Fibroblast of upper back skin (primary cell): ENCODE data around the gene MFN1.

ENCODE experiments used
- DNase-seq: peaks from one replicate; pipeline ENCODE4 v3.0.0-alpha.2; 2013

Gene MFN1

GRCh38 chr3:179348325-179349013 lies 960 bp downstream of the MFN1 start:
- DNase-seq = no peak

DNA sequence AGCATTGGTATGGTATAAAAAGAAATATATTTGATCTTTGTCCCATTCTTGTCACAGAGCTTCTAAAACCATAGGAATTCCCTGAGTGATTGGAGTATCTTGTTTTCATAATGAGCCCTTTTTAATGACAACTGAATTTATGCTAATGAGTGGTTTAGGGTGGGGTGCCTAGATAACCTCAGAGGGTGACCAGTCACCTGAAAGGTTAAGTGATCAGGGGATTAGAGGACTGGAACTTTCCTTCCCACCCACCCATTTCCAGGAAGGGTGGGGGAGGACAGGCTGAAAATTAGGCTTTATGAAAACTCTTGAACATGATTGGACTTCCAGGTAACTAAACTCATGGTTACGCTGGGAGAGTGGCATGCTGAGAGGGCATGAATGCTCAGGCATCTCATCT lies 8.5 kb downstream of the MFN1 start:
- no peak for DNase-seq

- DNase-seq = no peak
Observed at GRCh38 chr3:179363332-179363731, 15.8 kb downstream of the MFN1 start.

- DNase-seq = no peak
Observed at GRCh38 chr3:179369621-179370020, 22.1 kb downstream of the MFN1 start.

DNA sequence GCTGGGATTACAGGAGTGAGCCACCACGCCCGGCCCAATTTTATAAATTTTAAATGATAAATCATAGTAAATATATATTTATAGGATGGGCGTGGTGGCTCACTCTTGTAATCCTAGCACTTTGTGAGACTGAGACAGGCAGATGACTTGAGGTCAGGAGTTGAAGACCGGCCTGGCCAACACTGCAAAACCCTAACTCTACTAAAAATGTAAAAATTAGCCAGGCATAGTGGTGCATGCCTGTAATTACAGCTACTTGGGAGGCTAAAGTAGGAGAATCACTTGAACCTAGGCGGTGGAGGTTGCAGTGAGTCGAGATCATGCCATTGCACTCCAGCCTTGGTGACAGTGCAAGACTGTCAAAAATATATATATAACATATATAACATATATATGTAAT lies 26.4 kb downstream of the MFN1 start:
- no peak for DNase-seq

DNA sequence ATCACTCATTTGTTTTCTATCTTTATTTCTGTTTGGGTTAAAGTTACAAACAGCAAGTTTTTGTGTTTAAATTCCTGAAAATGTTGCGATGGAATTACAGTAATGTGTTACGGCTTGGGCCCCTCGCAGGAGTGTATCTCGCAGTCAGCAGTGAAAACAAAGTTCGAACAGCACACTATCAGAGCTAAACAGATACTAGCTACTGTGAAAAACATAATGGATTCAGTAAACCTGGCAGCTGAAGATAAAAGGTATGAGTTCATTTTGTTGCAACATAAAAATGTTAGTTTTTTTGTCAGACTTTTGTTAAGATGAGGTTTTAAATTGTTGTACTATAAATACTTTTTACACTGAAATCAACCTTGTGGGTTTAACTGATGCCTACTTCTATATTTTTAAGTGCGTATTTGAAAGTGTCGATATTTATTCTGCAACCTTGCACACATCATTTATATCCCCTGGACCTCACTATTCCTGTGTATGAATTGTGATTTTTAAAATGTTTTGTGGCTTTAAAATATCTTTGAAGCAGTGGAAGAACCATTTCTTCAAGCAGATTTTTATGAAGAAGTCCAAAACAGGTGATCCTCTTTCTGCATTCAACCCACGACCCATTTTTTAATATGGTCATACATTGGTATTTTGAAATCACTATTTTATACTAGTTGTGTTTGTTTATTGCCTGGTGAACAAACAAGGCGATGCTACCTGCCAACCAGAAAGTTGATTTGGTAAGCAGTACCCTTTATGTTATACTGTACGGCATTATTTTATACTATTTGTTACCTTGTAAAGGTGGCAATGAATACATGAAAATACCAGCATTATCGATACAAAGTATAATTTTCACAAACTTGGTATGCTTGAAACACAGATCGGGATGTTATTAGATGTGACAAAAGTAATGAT lies 27.8 kb downstream of the MFN1 start:
- DNase-seq = no peak

- DNase-seq = no peak
Observed at GRCh38 chr3:179376474-179376873, 29.0 kb downstream of the MFN1 start.

GRCh38 chr3:179391906-179392305 lies 44.4 kb downstream of the MFN1 start:
- no peak for DNase-seq

- DNase-seq = peak; percentile 71
Observed at GRCh38 chr3:179398574-179399231, 51.2 kb downstream of the MFN1 start.

GRCh38 chr3:179401561-179401960 lies 54.1 kb downstream of the MFN1 start:
- peak; percentile 13 for DNase-seq

GRCh38 chr3:179402963-179403362 lies 55.5 kb downstream of the MFN1 start:
- no peak for DNase-seq

DNA sequence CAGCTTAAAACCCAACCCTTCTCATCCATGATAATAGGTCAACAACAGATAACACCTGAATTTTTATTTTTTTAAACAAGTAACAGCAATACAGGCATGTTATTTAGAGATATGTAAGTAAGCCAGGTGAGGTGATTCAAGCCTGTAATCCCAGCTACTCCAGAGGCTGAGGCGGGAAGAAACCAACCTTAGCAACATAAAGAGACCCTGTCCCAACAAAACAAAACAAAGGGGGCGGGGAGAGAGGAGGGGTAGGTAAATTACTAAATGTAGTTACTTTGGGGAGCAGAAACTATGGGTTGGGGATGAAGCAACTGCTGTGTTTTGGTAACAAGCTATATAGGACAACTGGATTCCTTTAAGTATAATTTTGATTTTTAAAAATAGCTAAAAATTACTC lies 56.8 kb downstream of the MFN1 start:
- no peak for DNase-seq

DNA sequence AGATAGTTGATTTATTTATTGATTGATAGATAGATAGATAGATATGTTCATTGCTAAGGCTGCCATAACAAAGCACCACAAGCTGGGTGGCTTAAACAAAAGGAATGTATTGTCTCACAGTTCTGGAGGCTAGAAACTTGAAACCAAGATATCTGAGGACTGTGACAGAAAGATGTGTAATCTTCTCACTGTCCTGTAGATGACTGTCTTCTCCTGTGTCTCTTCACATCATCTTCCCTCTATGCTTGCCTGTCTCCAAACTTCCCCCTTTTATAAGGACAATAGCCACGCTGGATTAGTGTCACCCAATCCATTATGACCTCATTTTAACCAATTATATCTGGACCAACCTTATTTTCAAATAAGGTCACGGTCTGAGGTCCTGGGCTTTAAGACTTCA lies 62.8 kb downstream of the MFN1 start:
- DNase-seq = peak; percentile 19

DNA sequence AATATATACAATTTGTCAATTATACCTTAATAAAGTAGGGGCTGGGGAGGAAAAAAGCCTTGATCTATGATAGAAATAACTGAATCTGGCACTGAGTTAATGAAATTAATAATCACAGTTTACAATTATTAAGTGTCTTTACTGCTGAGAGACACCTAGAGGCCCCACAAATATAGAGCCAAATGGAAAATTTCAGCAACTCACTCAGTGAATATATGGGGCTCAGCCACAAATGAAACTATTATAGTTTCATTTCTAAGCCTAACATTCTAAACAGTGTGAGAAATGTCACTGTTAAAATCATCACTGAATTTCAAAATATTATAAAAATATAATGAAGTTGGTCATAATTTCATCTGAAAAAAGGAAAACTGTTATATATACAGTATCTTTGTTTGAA lies 63.5 kb downstream of the MFN1 start:
- DNase-seq = no peak

DNA sequence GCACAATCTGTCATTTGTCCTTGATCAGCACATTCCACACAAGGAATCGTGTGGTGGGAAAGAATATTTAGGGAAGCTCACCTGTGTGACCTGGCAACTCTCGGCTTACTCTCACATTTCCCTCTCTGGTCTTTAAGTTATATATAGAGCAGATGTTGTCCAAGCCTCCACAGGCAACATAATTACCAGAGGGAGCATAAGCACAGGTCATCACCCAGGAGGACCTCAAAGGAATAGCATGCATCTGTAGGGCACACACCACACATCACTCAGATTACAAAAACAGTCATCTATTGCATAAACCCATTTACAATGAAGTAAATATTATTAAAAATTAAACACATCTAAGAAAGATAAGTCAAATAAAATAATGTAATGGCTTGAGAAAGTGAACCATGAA lies 67.3 kb downstream of the MFN1 start:
- DNase-seq = no peak

- DNase-seq = no peak
Observed at GRCh38 chr3:179415377-179415776, 67.9 kb downstream of the MFN1 start.

GRCh38 chr3:179416681-179417080 lies 69.2 kb downstream of the MFN1 start:
- DNase-seq = peak; percentile 91

DNA sequence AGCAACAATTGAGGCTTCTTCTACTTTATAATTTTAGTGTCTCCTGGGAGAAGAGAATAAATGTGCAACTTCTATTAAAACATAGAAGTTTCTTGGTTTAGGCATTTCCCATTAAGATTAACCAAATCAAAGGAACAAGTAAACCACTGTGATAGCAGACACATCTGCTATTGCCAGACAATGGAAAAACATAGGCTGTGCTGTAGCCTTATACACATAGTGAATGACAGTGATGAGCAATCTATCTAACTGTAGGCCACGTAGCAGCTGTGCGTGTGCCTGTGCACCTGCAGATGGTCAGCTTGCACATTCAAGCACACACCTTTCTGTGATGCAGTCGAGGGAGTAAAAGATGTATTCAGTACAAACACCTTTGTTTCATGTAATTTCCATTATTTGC lies 71.1 kb downstream of the MFN1 start:
- DNase-seq = no peak

- DNase-seq = peak; percentile 32
Observed at GRCh38 chr3:179421500-179421899, 74.0 kb downstream of the MFN1 start.

DNA sequence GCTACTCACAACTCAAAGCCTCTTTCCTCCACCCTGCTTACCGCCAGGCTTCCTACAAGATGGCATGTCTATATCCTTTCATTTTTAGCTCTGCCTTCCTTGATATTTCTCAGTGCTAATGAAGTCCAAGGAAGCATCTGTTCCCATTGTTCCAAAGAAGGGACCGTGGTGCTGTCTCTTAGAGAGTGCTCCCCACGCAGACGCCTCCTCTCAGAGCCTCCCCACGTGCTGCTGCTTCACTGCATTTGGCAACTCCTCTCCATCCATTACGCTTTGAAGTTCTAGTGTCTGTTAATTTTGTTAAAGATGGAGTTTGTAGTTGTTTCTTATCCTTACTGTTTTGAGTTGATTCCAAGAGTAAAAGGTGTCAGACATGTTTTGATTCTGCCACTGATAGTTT lies 77.6 kb downstream of the MFN1 start:
- no peak for DNase-seq

GRCh38 chr3:179428876-179429548 lies 81.5 kb downstream of the MFN1 start:
- DNase-seq = no peak

DNA sequence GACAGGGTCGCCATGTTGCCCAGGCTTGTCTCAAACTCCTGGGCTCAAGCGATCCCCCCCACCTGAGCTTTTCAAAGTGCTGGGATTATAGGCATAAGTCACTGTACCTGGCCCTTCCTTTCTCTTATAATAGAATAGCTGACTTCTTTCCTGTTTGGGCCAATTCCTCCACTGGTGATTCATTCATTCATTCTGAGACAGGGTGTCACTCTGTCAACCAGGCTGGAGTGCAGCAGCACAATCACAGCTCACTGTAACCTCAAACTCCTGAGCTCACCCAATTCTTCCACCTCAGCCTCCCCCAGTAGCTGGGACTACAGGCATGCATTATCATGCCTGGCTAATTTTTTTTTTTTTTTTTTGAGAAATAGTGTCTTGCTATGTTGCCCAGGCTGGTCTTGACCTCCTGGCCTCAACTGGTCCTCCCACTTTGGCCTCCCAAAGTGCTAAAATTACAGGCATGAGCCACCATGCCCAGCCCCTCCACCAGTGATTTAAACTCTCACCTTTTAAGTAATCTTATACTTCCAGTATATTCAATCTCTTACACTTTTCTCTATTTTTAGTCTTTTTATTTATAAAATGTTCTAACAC lies 82.9 kb downstream of the MFN1 start:
- no peak for DNase-seq

GRCh38 chr3:179432021-179432420 lies 84.5 kb downstream of the MFN1 start:
- no peak for DNase-seq
